Fibroblast of skin of left biceps (primary cell): Measurements from ENCODE around the gene CHMP2A.
"Not testable (repeated sequence)": the region's sequence is repeated elsewhere in the genome, so short reads cannot be mapped to it uniquely, and the experiment has no call there.

Experiments used
- DNase-seq, 2 experiments: peaks; one replicate each; pipeline ENCODE4 v3.0.0-alpha.2; 2013; ENCODE audit warnings: low read depth in 2 of 2

Gene CHMP2A

DNA sequence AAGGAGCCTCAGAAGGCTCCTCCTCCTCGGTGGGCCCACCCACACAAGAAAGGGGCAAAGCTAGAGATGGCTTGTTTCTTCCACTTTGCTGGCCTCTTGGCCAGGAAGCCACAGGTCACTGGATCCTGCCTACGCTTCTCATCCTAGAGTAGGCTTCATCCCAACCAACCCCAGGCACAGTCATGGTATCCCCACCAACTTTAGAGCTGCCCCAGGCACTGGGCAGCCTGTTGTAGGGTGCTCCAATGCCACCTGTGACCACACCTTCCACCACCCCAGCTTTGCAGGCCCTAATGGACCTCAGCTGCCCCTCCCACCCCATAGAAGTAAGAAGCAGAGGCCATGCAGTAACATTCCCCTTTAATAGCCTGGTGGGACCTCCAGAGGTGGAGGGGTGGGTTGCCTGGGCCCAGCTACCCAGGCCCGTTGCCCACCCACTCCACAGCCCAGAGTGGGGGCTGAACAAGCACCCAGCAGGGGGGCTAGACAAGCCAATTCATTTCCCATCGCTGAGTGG, 522 bp upstream of the CHMP2A start:
- no peak for DNase-seq

GRCh38 chr19:58553799-58554493, 959 bp downstream of the CHMP2A start:
- DNase-seq = no peak

DNA sequence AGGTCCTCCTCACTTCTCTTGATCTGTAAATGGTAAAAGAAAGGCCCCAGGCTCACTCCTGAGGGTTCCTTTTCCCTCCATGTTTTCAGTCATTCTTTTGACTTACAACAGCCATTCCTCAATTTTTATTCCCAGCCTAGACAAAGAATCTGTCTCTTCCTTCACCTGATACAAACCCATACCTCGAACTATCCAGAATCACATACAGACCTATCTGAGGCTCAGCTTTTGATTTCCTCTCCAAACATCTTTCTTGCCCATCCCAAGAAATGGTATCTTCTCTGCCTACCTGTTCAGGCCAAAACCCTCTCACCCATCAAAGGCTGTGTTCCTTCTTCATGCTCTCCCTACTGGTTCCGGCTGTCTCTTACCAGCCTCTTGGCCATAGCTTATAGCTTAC, 2.2 kb downstream of the CHMP2A start:
- DNase-seq = no peak

- DNase-seq = no peak
These were observed 3.1 kb downstream of the CHMP2A start for GRCh38 chr19:58551577-58552471.

- DNase-seq = no peak
These were observed 3.8 kb downstream of the CHMP2A start for GRCh38 chr19:58551123-58551497.

- no peak for DNase-seq
These were observed 4.4 kb downstream of the CHMP2A start for GRCh38 chr19:58550362-58551122.

GRCh38 chr19:58549664-58550361, 5.1 kb downstream of the CHMP2A start:
- no peak for DNase-seq

- DNase-seq = no peak
These were observed 5.8 kb downstream of the CHMP2A start for GRCh38 chr19:58548859-58549663.

- no peak for DNase-seq
These were observed 7.3 kb downstream of the CHMP2A start for GRCh38 chr19:58547323-58548312.

DNA sequence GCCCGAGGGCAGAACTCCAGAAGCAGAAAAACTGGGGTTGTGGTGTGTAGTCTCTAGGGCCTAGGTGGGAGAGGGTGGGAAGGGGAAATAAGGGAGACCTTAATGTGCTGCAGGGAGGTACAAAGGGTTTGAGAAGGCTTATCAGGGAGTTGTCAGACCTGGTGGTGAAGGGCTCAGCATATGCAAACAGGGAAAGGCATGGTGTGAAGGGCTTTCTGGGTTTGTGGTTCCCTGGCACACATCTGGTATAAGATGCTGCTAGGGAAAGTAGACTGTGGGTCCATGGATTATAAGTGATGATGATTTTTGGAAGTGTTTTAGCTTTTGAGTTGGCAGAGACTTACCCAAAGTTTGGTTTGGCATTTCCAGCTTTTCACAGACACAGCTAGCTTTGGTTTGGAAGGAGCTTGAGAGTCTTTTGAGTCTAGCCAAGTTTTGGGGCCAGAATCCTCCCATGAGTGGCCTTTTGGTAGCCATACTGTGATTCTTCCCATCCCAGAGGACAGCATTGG, 8.8 kb downstream of the CHMP2A start:
- DNase-seq = no peak

GRCh38 chr19:58545286-58546018, 9.5 kb downstream of the CHMP2A start:
- DNase-seq = no peak

GRCh38 chr19:58544591-58545285, 10.2 kb downstream of the CHMP2A start:
- DNase-seq = peak in 1 of 2 experiments; percentile 30

GRCh38 chr19:58543826-58544590, 10.9 kb downstream of the CHMP2A start, which contains the start of gene TRIM28:
TRIM28 (plus strand) TSS chr19:58544064; CDS start chr19:58544758, 694 bp downstream.
- peak; percentile 99 for DNase-seq

- not testable (repeated sequence) for DNase-seq
These were observed 12.1 kb downstream of the CHMP2A start for GRCh38 chr19:58542641-58543372.

- not testable (repeated sequence) for DNase-seq
These were observed 15.7 kb downstream of the CHMP2A start for GRCh38 chr19:58539169-58539559.
